ENCODE data around the gene FOLR1.

Gene FOLR1

GRCh38 chr11:72229336-72229924 lies 37.5 kb downstream of the FOLR1 start:
- no peak overlapping the region for H3K27ac ChIP-seq (ENCODE audit: insufficient read depth, low read depth, low read length, poor library complexity, severe bottlenecking)
- WGBS, 2 experiments = 96 to 97% methylated on average over 8 of the region's 8 CpGs
- no peaks in the 10 kb centered on the region for H3K9me3 ChIP-seq (ENCODE audit: control insufficient read depth, low read length)
- H3K27me3 ChIP-seq (ENCODE audit: control insufficient read depth, insufficient read depth, low read length, poor library complexity, severe bottlenecking) = no peaks in the 10 kb centered on the region
- H3K4me3 ChIP-seq (ENCODE audit: insufficient read depth, low read depth, low read length) = no peak overlapping the region
- H3K4me1 ChIP-seq (ENCODE audit: control insufficient read depth, insufficient read depth, low read length) = peaks cover 17% of the 10 kb centered on the region
- H3K36me3 ChIP-seq (ENCODE audit: control insufficient read depth, insufficient read depth, low read length) = peaks cover 46% of the 10 kb centered on the region

DNA sequence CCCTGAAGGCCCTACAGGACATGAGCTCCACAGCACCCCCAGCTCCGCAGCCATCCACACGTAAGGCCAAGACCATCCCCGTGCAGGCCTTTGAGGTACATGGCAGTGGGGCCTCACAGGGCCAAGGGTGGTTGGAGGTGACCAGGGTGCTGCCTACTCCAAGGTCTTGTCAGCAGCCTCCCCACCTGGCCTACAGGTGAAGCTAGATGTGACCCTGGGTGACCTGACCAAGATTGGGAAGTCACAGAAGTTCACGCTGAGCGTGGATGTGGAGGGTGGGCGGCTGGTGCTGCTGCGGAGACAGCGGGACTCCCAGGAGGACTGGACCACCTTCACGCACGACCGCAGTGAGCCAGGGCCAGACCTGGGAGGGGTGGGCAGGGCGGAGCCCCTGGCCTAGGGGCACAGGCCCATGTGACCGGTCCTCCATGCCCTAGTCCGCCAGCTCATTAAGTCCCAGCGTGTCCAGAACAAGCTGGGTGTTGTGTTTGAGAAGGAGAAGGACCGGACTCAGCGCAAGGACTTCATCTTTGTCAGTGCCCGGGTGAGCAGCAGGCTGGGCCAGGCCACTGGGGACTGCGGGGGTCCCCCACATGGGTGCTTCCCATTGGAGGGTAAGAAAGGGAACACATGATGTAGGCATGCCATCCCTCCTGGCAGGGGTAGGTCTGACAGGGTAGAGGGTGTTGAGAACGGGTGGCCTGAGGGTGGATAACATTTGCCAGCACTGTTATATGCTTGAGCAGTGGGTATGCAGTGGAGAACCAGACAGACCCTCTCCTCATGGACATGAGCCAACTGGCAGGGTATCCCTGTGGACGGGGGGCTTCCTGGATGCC lies 38.2 kb downstream of the FOLR1 start:
- peaks cover 17% of the 10 kb centered on the region for H3K4me1 ChIP-seq (ENCODE audit: control insufficient read depth, insufficient read depth, low read length)
- no peak overlapping the region for H3K27ac ChIP-seq (ENCODE audit: insufficient read depth, low read depth, low read length, poor library complexity, severe bottlenecking)
- H3K27me3 ChIP-seq (ENCODE audit: control insufficient read depth, insufficient read depth, low read length, poor library complexity, severe bottlenecking) = no peaks in the 10 kb centered on the region
- H3K9me3 ChIP-seq (ENCODE audit: control insufficient read depth, low read length) = no peaks in the 10 kb centered on the region
- peaks cover 53% of the 10 kb centered on the region for H3K36me3 ChIP-seq (ENCODE audit: control insufficient read depth, insufficient read depth, low read length)
- 96 to 97% methylated on average over 21 of the region's 21 CpGs for WGBS, 2 experiments
- no peak overlapping the region for H3K4me3 ChIP-seq (ENCODE audit: insufficient read depth, low read depth, low read length)

- WGBS, 2 experiments = 96% methylated on average over 18 of the region's 18 CpGs
- peaks cover 57% of the 10 kb centered on the region for H3K36me3 ChIP-seq (ENCODE audit: control insufficient read depth, insufficient read depth, low read length)
- H3K9me3 ChIP-seq (ENCODE audit: control insufficient read depth, low read length) = no peaks in the 10 kb centered on the region
- no peak overlapping the region for H3K4me3 ChIP-seq (ENCODE audit: insufficient read depth, low read depth, low read length)
- H3K4me1 ChIP-seq (ENCODE audit: control insufficient read depth, insufficient read depth, low read length) = peaks cover 11% of the 10 kb centered on the region
- no peak overlapping the region for H3K27ac ChIP-seq (ENCODE audit: insufficient read depth, low read depth, low read length, poor library complexity, severe bottlenecking)
- H3K27me3 ChIP-seq (ENCODE audit: control insufficient read depth, insufficient read depth, low read length, poor library complexity, severe bottlenecking) = no peaks in the 10 kb centered on the region
Observed at GRCh38 chr11:72230764-72231365, 38.9 kb downstream of the FOLR1 start.

- peaks cover 57% of the 10 kb centered on the region for H3K36me3 ChIP-seq (ENCODE audit: control insufficient read depth, insufficient read depth, low read length)
Observed at GRCh38 chr11:72231396-72232259, 39.7 kb downstream of the FOLR1 start.

DNA sequence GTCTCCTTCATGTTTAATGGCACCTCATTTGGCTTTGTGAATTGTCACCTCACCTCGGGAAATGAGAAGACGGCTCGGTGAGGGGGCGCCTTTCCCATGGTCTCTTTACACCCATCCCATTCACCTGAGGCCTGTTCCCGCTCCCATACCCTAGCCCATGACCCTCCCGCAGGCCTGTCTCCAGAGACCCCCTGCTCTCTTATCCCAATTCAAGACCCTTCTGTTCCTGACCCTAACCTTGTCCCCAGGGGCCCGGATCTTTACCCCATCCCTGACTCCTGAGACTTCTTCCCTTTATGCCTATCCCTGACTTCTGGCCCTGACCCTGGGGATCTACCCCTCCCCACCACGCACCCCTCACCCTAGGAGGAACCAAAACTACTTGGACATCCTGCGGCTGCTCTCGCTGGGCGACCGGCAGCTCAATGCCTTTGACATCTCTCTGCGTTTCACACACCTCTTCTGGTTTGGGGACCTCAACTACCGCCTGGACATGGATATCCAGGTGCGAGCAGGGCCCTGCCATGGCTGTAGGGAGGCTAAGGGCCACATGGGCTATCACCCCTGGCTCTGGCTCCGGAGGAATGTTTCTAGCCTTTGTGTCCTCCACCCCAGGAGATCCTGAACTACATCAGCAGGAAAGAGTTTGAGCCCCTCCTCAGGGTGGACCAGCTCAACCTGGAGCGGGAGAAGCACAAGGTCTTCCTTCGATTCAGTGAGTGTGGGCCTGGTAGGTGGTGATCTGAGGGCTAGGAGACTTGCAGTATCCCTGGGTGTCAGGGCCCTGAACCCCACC lies 40.5 kb downstream of the FOLR1 start:
- Histone ChIP-seq H3K9me3 (ENCODE audit: control insufficient read depth, low read length) (no peaks in the 10 kb centered on the region), H3K36me3 (ENCODE audit: control insufficient read depth, insufficient read depth, low read length) (peaks cover 59% of the 10 kb centered on the region), H3K27ac (ENCODE audit: insufficient read depth, low read depth, low read length, poor library complexity, severe bottlenecking) (no peak overlapping the region), H3K4me3 (ENCODE audit: insufficient read depth, low read depth, low read length) (no peak overlapping the region), H3K4me1 (ENCODE audit: control insufficient read depth, insufficient read depth, low read length) (no peaks in the 10 kb centered on the region), H3K27me3 (ENCODE audit: control insufficient read depth, insufficient read depth, low read length, poor library complexity, severe bottlenecking) (no peaks in the 10 kb centered on the region)
- 94 to 95% methylated on average over 18 of the region's 18 CpGs for WGBS, 2 experiments

More at GRCh38 chr11:72231396-72232259, 39.7 kb downstream of the FOLR1 start:
- Histone ChIP-seq H3K9me3 (ENCODE audit: control insufficient read depth, low read length) (no peaks in the 10 kb centered on the region), H3K27me3 (ENCODE audit: control insufficient read depth, insufficient read depth, low read length, poor library complexity, severe bottlenecking) (no peaks in the 10 kb centered on the region), H3K4me1 (ENCODE audit: control insufficient read depth, insufficient read depth, low read length) (peaks cover 5% of the 10 kb centered on the region), H3K4me3 (ENCODE audit: insufficient read depth, low read depth, low read length) (no peak overlapping the region), H3K27ac (ENCODE audit: insufficient read depth, low read depth, low read length, poor library complexity, severe bottlenecking) (no peak overlapping the region)
- WGBS, 2 experiments = 94% methylated on average over 9 of the region's 9 CpGs

DNA sequence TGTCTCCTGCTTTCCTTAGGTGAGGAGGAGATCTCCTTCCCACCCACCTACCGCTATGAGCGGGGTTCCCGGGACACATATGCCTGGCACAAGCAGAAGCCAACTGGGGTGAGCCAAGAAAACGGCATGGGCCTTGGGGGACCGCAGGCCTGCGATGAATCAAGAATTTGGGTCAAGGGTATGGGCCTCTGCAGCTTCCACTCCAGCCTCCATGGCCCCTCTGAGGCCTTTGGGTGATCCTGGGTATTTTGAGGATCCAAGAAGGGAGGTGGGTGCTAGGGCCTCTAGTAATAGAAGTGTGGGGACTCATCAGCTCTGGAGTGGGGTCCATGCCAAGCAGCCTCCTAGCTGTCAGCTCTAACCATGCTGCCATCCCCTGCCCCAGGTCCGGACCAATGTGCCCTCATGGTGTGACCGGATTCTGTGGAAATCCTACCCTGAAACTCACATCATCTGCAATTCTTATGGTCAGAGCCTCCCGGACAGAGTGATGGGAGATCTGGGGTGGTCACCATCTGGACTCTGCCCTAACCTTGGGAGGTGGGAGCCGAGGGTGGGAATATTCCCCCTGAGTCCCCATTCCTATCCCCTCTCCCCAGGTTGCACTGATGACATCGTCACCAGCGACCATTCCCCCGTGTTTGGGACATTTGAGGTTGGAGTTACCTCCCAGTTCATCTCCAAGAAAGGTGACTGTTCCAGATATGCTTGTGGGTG lies 41.3 kb downstream of the FOLR1 start:
- Histone ChIP-seq H3K4me3 (ENCODE audit: insufficient read depth, low read depth, low read length) (no peak overlapping the region), H3K9me3 (ENCODE audit: control insufficient read depth, low read length) (no peaks in the 10 kb centered on the region), H3K4me1 (ENCODE audit: control insufficient read depth, insufficient read depth, low read length) (no peaks in the 10 kb centered on the region), H3K27ac (ENCODE audit: insufficient read depth, low read depth, low read length, poor library complexity, severe bottlenecking) (no peak overlapping the region), H3K36me3 (ENCODE audit: control insufficient read depth, insufficient read depth, low read length) (peaks cover 60% of the 10 kb centered on the region), H3K27me3 (ENCODE audit: control insufficient read depth, insufficient read depth, low read length, poor library complexity, severe bottlenecking) (no peaks in the 10 kb centered on the region)
- WGBS, 2 experiments = 96 to 97% methylated on average over 13 of the region's 13 CpGs

DNA sequence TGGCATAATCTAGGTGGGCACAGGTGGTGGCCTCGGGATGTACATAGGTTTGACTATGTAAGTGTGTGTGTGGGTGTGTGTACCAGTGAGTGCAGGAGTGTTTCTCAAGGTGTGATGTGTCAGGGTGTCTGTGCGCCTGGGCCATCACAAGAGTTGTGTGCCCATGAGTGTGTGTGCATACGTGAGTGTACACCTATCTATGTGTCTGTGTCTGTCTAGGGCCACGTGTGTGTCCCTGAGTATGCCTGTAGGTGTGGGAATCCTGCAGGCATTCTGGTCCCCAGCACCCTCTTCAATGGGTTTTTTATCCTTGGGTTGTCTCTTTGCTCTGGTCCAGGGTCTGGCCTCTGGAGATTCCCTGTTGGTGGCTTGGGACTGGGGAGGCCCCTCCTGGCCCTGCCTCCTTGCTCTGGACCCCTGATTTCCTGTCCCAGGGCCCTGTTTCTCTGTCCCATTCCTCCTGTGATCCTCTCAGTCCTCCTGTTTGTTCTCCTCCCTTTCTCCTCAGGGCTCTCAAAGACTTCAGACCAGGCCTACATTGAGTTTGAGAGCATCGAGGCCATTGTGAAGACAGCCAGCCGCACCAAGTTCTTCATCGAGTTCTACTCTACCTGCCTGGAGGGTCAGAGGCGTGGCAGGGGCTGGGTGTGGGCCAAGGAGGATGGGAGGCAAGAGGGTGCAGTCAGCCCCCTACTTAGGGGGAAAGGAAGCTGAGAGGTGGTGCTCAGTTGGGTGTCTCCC lies 42.0 kb downstream of the FOLR1 start:
- Histone ChIP-seq H3K4me3 (ENCODE audit: insufficient read depth, low read depth, low read length) (no peak overlapping the region), H3K27ac (ENCODE audit: insufficient read depth, low read depth, low read length, poor library complexity, severe bottlenecking) (no peak overlapping the region), H3K27me3 (ENCODE audit: control insufficient read depth, insufficient read depth, low read length, poor library complexity, severe bottlenecking) (peaks cover 6% of the 10 kb centered on the region), H3K9me3 (ENCODE audit: control insufficient read depth, low read length) (no peaks in the 10 kb centered on the region), H3K36me3 (ENCODE audit: control insufficient read depth, insufficient read depth, low read length) (peaks cover 60% of the 10 kb centered on the region), H3K4me1 (ENCODE audit: control insufficient read depth, insufficient read depth, low read length) (peaks cover 7% of the 10 kb centered on the region)
- WGBS, 2 experiments = 94 to 96% methylated on average over 8 of the region's 8 CpGs

DNA sequence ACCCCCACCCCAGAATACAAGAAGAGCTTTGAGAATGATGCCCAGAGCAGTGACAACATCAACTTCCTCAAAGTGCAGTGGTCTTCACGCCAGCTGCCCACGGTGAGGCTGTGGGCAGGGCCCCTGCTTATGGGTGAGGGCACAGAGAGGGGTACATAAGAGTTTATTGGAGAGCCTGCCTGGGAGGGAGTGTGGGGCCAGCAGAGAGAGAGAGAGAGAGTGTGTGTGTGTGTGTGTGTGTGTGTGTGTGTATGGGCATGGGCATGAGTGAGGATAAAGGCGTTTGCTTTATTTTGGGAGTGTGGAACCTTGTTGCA lies 42.5 kb downstream of the FOLR1 start:
- no peak overlapping the region for H3K27ac ChIP-seq (ENCODE audit: insufficient read depth, low read depth, low read length, poor library complexity, severe bottlenecking)
- H3K27me3 ChIP-seq (ENCODE audit: control insufficient read depth, insufficient read depth, low read length, poor library complexity, severe bottlenecking) = peaks cover 11% of the 10 kb centered on the region
- H3K36me3 ChIP-seq (ENCODE audit: control insufficient read depth, insufficient read depth, low read length) = peaks cover 56% of the 10 kb centered on the region
- 91 to 92% methylated on average over 3 of the region's 3 CpGs for WGBS, 2 experiments
- peaks cover 12% of the 10 kb centered on the region for H3K4me1 ChIP-seq (ENCODE audit: control insufficient read depth, insufficient read depth, low read length)
- H3K9me3 ChIP-seq (ENCODE audit: control insufficient read depth, low read length) = no peaks in the 10 kb centered on the region
- no peak overlapping the region for H3K4me3 ChIP-seq (ENCODE audit: insufficient read depth, low read depth, low read length)
